ENCODE measurements around the gene TTC38.

GRCh38 chr22:46299101-46299500, 31.3 kb downstream of the TTC38 start:
- TF ChIP-seq CTCF (IDR thresholded peaks at IDR 0.05) (no peak), POLR2AphosphoS5 (IDR thresholded peaks at IDR 0.05) (no peak), EP300 (IDR thresholded peaks at IDR 0.05) (no peak)
